ENCODE data around the gene KCNG2. TPM values are rescaled to one million over a fixed set of nuclear protein-coding genes. Genes with fewer than 3 reads are reported as not detected.

Gene KCNG2
- total RNA-seq, 6 experiments from 2014 or later = not detected

- no peak for ATAC-seq
Observed at GRCh38 chr18:79851950-79852349, 54.2 kb downstream of the KCNG2 start.

GRCh38 chr18:79852561-79853302 is 55.0 kb downstream of the KCNG2 start:
- no peaks in the 10 kb centered on the region for H3K4me1 ChIP-seq
- no peaks in the 10 kb centered on the region for H3K27me3 ChIP-seq
- no peaks in the 10 kb centered on the region for H3K36me3 ChIP-seq
- H3K9me3 ChIP-seq = no peaks in the 10 kb centered on the region
- TF ChIP-seq CTCF (IDR thresholded peaks at IDR 0.05) = no peak
- TF ChIP-seq POLR2A (IDR thresholded peaks at IDR 0.05) = no peak
- peak in 1 of 3 donors; percentile 42 for DNase-seq
- 80% methylated on average over 11 of the region's 33 CpGs for WGBS (ENCODE audit: insufficient coverage, low coverage, low lambda C conversion rate, missing lambda C conversion rate)
- no peak overlapping the region for H3K27ac ChIP-seq
- intact Hi-C loops (cut with DNase I) = no loop called here
- ATAC-seq = no peak
- no peak overlapping the region for H3K4me3 ChIP-seq

More at GRCh38 chr18:79851950-79852349, 54.2 kb downstream of the KCNG2 start:
- DNase-seq = peak in 1 of 3 donors; percentile 24
- no peaks in the 10 kb centered on the region for H3K36me3 ChIP-seq
- no peak overlapping the region for H3K4me3 ChIP-seq
- TF ChIP-seq POLR2A (IDR thresholded peaks at IDR 0.05) (no peak), CTCF (IDR thresholded peaks at IDR 0.05) (no peak)
- intact Hi-C loops (cut with DNase I) = no loop called here
- no peaks in the 10 kb centered on the region for H3K4me1 ChIP-seq
- 74% methylated on average over 19 of the region's 25 CpGs for WGBS (ENCODE audit: insufficient coverage, low coverage, low lambda C conversion rate, missing lambda C conversion rate)
- no peaks in the 10 kb centered on the region for H3K27me3 ChIP-seq
- H3K27ac ChIP-seq = no peak overlapping the region
- H3K9me3 ChIP-seq = no peaks in the 10 kb centered on the region

- H3K4me3 ChIP-seq = no peak overlapping the region
- no peaks in the 10 kb centered on the region for H3K4me1 ChIP-seq
- no peak for TF ChIP-seq POLR2A (IDR thresholded peaks at IDR 0.05)
- no peak for TF ChIP-seq CTCF (IDR thresholded peaks at IDR 0.05)
- peak in 1 of 4 donors; percentile 32 for ATAC-seq
- no peaks in the 10 kb centered on the region for H3K36me3 ChIP-seq
- H3K27me3 ChIP-seq = no peaks in the 10 kb centered on the region
- 45% methylated on average over 11 of the region's 26 CpGs for WGBS (ENCODE audit: insufficient coverage, low coverage, low lambda C conversion rate, missing lambda C conversion rate)
- H3K27ac ChIP-seq = no peak overlapping the region
- DNase-seq = peak in 2 of 3 donors; percentile 28 to 39
- intact Hi-C loops (cut with DNase I) = no loop called here
- no peaks in the 10 kb centered on the region for H3K9me3 ChIP-seq
Observed at GRCh38 chr18:79853303-79853992, 55.7 kb downstream of the KCNG2 start.

- DNase-seq = peak in 2 of 3 donors; percentile 35 to 37
- H3K4me1 ChIP-seq = no peaks in the 10 kb centered on the region
- H3K9me3 ChIP-seq = no peaks in the 10 kb centered on the region
- no peak for ATAC-seq
- no CpG with 5 or more reads among the region's 15 CpGs for WGBS (ENCODE audit: insufficient coverage, low coverage, low lambda C conversion rate, missing lambda C conversion rate)
- intact Hi-C loops (cut with DNase I) = no loop called here
- H3K27me3 ChIP-seq = no peaks in the 10 kb centered on the region
- TF ChIP-seq POLR2A (IDR thresholded peaks at IDR 0.05) (no peak), CTCF (IDR thresholded peaks at IDR 0.05) (no peak)
- H3K4me3 ChIP-seq = no peak overlapping the region
- no peaks in the 10 kb centered on the region for H3K36me3 ChIP-seq
- H3K27ac ChIP-seq = no peak overlapping the region
Observed at GRCh38 chr18:79853993-79854364, 56.2 kb downstream of the KCNG2 start.
